HG03575 (cell line): Measurements from ENCODE around the gene MEN1.
A peak's percentile ranks its signal among the peaks of the same experiment; 100 is the strongest.

Source experiments
- ATAC-seq: cut with Tn5 transposase; IDR thresholded peaks from one replicate; pipeline ENCODE4 v1.9.1; 2021; ENCODE audit not compliant: unreplicated experiment, insufficient number of reproducible peaks, low FRiP score; ENCODE audit errors: extremely low read depth

Gene MEN1

GRCh38 chr11:64790205-64791095, 19.9 kb downstream of the MEN1 start:
- ATAC-seq = no peak

- no peak for ATAC-seq
Observed at GRCh38 chr11:64789331-64790204, 20.8 kb downstream of the MEN1 start.

GRCh38 chr11:64788321-64789215, 21.8 kb downstream of the MEN1 start:
- no peak for ATAC-seq

GRCh38 chr11:64787526-64788320, 22.6 kb downstream of the MEN1 start:
- ATAC-seq = no peak

GRCh38 chr11:64786308-64786707, 24.0 kb downstream of the MEN1 start:
- no peak for ATAC-seq

GRCh38 chr11:64784813-64785581, 25.4 kb downstream of the MEN1 start:
- no peak for ATAC-seq

GRCh38 chr11:64778473-64779298, 31.7 kb downstream of the MEN1 start, which contains the start of gene SF1:
TSS of gene SF1 (minus strand) at chr11:64778542. CDS start at chr11:64778392, 150 bp downstream.
- ATAC-seq = peak; percentile 35

GRCh38 chr11:64778223-64778472, 32.2 kb downstream of the MEN1 start:
- ATAC-seq = peak; percentile 1

- ATAC-seq = no peak
Observed at GRCh38 chr11:64777449-64778222, 32.7 kb downstream of the MEN1 start.

GRCh38 chr11:64776875-64777274, 33.5 kb downstream of the MEN1 start:
- no peak for ATAC-seq

GRCh38 chr11:64776425-64776824, 33.9 kb downstream of the MEN1 start:
- no peak for ATAC-seq

GRCh38 chr11:64774144-64774543, 36.2 kb downstream of the MEN1 start:
- ATAC-seq = no peak

- no peak for ATAC-seq
Observed at GRCh38 chr11:64772303-64773018, 37.9 kb downstream of the MEN1 start.

GRCh38 chr11:64771861-64772260, 38.5 kb downstream of the MEN1 start:
- ATAC-seq = no peak

GRCh38 chr11:64770120-64770519, 40.2 kb downstream of the MEN1 start:
- ATAC-seq = no peak

- no peak for ATAC-seq
Observed at GRCh38 chr11:64769283-64769682, 41.1 kb downstream of the MEN1 start.
